PFSK-1 (cell line): ENCODE results near the gene PRH2.

Source experiments
- FOXP2 ChIP-seq: optimal IDR thresholded peaks from 2 replicates; pipeline ENCODE3; 2011; ENCODE audit warnings: borderline replicate concordance, control low read depth, inconsistent platforms; ENCODE audit not compliant: insufficient read depth; ENCODE audit errors: extremely low read length, extremely low read depth
- POLR2AphosphoS5 ChIP-seq: IDR thresholded peaks from 2 replicates; pipeline ENCODE4 v1.6.1; 2012; ENCODE audit warnings: low read depth, mild to moderate bottlenecking, control low read depth, low read length, moderate library complexity
- REST ChIP-seq, 2 experiments: IDR thresholded peaks; 2 replicates each; pipeline versions ENCODE4 v1.6.1 to v1.8.0; 2011 to 2012; ENCODE audit warnings: low read depth in 2 of 2, low read length in 2 of 2, control low read depth in 1 of 2, inconsistent platforms in 1 of 2, mild to moderate bottlenecking in 1 of 2, moderate library complexity in 1 of 2; ENCODE audit not compliant: insufficient read depth in 1 of 2
- SIN3A ChIP-seq: IDR thresholded peaks from 2 replicates; pipeline ENCODE4 v1.6.1; 2012; ENCODE audit warnings: mild to moderate bottlenecking, low read length, moderate library complexity, borderline replicate concordance; ENCODE audit not compliant: insufficient read depth
- TAF1 ChIP-seq: IDR thresholded peaks from 2 replicates; pipeline ENCODE4 v1.6.1; 2012; ENCODE audit warnings: low read length, control low read depth, borderline replicate concordance; ENCODE audit not compliant: insufficient read depth

Gene PRH2

GRCh38 chr12:10896854-10897253 is 32.2 kb upstream of the PRH2 start:
- TF ChIP-seq FOXP2 (no peak), REST (IDR thresholded peaks at IDR 0.05; ENCODE audit: insufficient read depth in 1 of 2, low read depth in 2 of 2, low read length in 2 of 2) (no peak), SIN3A (no peak), TAF1 (no peak), POLR2AphosphoS5 (no peak)

DNA sequence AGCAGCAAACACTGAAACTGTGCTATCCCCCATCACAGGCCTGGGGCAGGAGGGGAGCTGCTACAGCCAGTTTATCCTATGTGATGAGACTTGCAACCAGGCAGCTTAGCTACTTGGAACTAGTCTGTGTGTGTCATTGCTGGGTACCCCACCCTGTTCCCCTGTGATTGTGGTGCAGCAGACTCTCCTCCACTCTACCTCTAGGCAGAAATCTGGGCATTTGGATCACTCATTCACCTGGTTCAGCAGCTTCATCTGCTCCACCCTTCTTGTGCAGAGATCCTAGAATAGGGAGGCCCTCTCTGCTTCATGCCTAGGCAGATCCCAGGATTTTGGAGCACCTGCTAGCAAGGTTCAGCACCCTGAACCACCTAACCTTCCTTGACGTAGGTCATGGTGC is 28.5 kb upstream of the PRH2 start:
- TF ChIP-seq POLR2AphosphoS5: no peak
- TF ChIP-seq REST (IDR thresholded peaks at IDR 0.05; ENCODE audit: insufficient read depth in 1 of 2, low read depth in 2 of 2, low read length in 2 of 2): no peak
- TF ChIP-seq SIN3A: no peak
- TF ChIP-seq FOXP2: no peak
- TF ChIP-seq TAF1: no peak

DNA sequence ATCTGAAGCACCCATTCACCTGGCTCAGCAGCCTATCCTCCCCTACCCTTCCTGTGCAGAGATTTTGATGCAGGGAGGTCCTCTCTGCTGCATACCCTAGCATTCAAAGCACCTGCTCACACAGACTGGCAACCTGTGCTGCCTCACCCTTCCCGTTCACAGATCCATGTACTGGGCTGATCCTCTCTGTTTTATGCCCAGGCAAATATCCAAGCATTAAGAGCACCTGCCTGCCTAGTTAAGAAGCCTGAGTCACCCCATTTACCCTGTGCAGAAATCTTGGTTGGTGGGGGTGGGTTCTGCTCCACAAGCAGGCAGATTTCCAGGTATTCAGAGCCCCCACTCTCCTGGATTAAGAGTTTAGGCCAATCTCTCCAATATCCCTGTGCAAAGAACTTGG is 28.1 kb upstream of the PRH2 start:
- TF ChIP-seq TAF1: no peak
- TF ChIP-seq SIN3A: no peak
- TF ChIP-seq REST (IDR thresholded peaks at IDR 0.05; ENCODE audit: insufficient read depth in 1 of 2, low read depth in 2 of 2, low read length in 2 of 2): no peak
- TF ChIP-seq POLR2AphosphoS5: no peak
- TF ChIP-seq FOXP2: no peak

DNA sequence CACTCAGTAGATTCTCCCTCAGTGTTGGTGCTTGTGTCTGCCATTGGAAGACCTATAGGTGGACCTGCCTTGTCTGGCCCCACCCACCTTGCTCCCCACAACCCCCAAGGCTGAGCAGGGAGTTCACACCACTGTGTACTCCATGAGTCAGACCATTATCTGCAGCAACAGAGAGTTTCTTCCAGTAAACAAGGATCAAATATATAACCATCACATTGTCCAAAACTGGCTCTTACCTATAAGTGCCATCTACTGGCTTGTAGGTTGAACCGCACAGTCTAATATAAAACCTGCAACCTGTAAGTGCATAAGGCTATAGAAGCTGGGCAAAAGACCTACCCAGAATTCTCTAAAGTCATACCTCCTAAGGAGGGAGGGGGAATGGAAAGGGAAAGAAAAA is 27.6 kb upstream of the PRH2 start:
- TF ChIP-seq FOXP2 (no peak), REST (IDR thresholded peaks at IDR 0.05; ENCODE audit: insufficient read depth in 1 of 2, low read depth in 2 of 2, low read length in 2 of 2) (no peak), POLR2AphosphoS5 (no peak), TAF1 (no peak), SIN3A (no peak)

- TF ChIP-seq SIN3A (no peak), POLR2AphosphoS5 (no peak), TAF1 (no peak), FOXP2 (no peak)
These were observed 24.4 kb upstream of the PRH2 start for GRCh38 chr12:10904686-10905085.
